Tibial nerve (tissue), 4 donors: ENCODE results near the gene GNG14. TPM values are rescaled to one million over a fixed set of nuclear protein-coding genes. Genes with fewer than 3 reads are reported as not detected.

Source experiments
- DNase-seq, 2 donors: peaks; one replicate each; pipeline ENCODE4 v3.0.0-alpha.2; 2019; ENCODE audit warnings: low spot score in 2 of 2
- H3K27ac ChIP-seq, 4 donors: fragments of 200-600 bp; sonication (generic) in 3 of 4; one replicate each; pipeline ENCODE4 v1.5.1; 2017 to 2019; ENCODE audit warnings: mild to moderate bottlenecking in 1 of 4
- H3K27me3 ChIP-seq, 2 donors: fragments of 200-600 bp; sonication (generic) in 1 of 2; one replicate each; pipeline versions ENCODE4 v1.5.1 to v1.6.0; 2017 to 2019
- H3K36me3 ChIP-seq, 3 donors: fragments of 200-600 bp; sonication (generic); one replicate each; pipeline ENCODE4 v1.5.1; 2018 to 2019
- H3K4me1 ChIP-seq, 4 donors: fragments of 200-600 bp; sonication (generic) in 3 of 4; one replicate each; pipeline ENCODE4 v1.5.1; 2017 to 2019
- H3K4me3 ChIP-seq, 4 donors: fragments of 200-600 bp; sonication (generic) in 3 of 4; one replicate each; pipeline ENCODE4 v1.5.1; 2017 to 2019; ENCODE audit warnings: mild to moderate bottlenecking in 1 of 4, moderate library complexity in 1 of 4
- H3K9me3 ChIP-seq, 4 donors: fragments of 200-600 bp; sonication (generic) in 3 of 4; one replicate each; pipeline ENCODE4 v1.5.1; 2017 to 2019
- CTCF ChIP-seq, 5 experiments: fragments of 200-600 bp in 3 of 5; fragments of 450-650 bp in 2 of 5; sonication (generic) in 3 of 5; IDR thresholded peaks; one replicate each; pipeline ENCODE4 v1.5.1; 2016 to 2019; ENCODE audit warnings: antibody characterized with exemption in 5 of 5, mild to moderate bottlenecking in 3 of 5, moderate library complexity in 2 of 5
- EP300 ChIP-seq, 2 donors: sonication (generic); formaldehyde crosslinking; IDR thresholded peaks; one replicate each; pipeline ENCODE4 v1.6.1; 2017; ENCODE audit warnings: antibody characterized with exemption in 2 of 2, mild to moderate bottlenecking in 1 of 2
- POLR2A ChIP-seq, 2 donors: fragments of 450-650 bp; IDR thresholded peaks; one replicate each; pipeline ENCODE4 v1.6.1; 2017; ENCODE audit warnings: antibody characterized with exemption in 2 of 2, mild to moderate bottlenecking in 2 of 2, moderate library complexity in 2 of 2
- WGBS, 2 donors: methylation state at CpG; one replicate each; pipeline ENCODE4 v1.1.5; 2018; 5-methylcytosine and 5-hydroxymethylcytosine counted together
- total RNA-seq, 4 donors: library from RNA; depleted of rRNA; stranded (reverse); fragments of >200 nt; gene quantifications; one replicate each; pipeline ENCODE4 v1.1.0, GENCODE V29; 2016

Gene GNG14
- total RNA-seq, 4 donors from 2014 or later: not detected

- DNase-seq: no peak
- H3K4me1 ChIP-seq: peaks cover 0 to 58% (median 33%) of the 10 kb centered on the region in 4 donors
- no peaks in the 10 kb centered on the region for H3K9me3 ChIP-seq
- H3K36me3 ChIP-seq: peaks cover 0 to 41% (median 10%) of the 10 kb centered on the region in 3 donors
- no peak for TF ChIP-seq POLR2A (IDR thresholded peaks at IDR 0.05)
- TF ChIP-seq EP300 (IDR thresholded peaks at IDR 0.05): no peak
- no peak for TF ChIP-seq CTCF (IDR thresholded peaks at IDR 0.05)
- peak overlapping the region in 1 of 4 donors; percentile 99 for H3K27ac ChIP-seq
- 72 to 89% methylated on average over 4 of the region's 4 CpGs for WGBS, 2 donors
- H3K27me3 ChIP-seq: no peaks in the 10 kb centered on the region
- H3K4me3 ChIP-seq: peak overlapping the region in 1 of 4 donors; percentile 72
Measured at GRCh38 chr19:12667731-12668302, 20.0 kb upstream of the GNG14 start.

GRCh38 chr19:12668346-12668745, 19.5 kb upstream of the GNG14 start:
- Histone ChIP-seq H3K4me3 (peak overlapping the region; percentile 69 to 83 (median 74)), H3K27ac (peak overlapping the region in 3 of 4 donors; percentile 91 to 99 (median 98)), H3K9me3 (no peaks in the 10 kb centered on the region), H3K27me3 (no peaks in the 10 kb centered on the region), H3K36me3 (peaks cover 0 to 41% (median 4%) of the 10 kb centered on the region in 3 donors), H3K4me1 (peaks cover 0 to 58% (median 33%) of the 10 kb centered on the region in 4 donors)
- TF ChIP-seq CTCF (IDR thresholded peaks at IDR 0.05) (no peak), POLR2A (IDR thresholded peaks at IDR 0.05) (no peak), EP300 (IDR thresholded peaks at IDR 0.05) (no peak)
- WGBS, 2 donors: 65 to 75% methylated on average over 8 of the region's 8 CpGs
- DNase-seq: no peak

- Histone ChIP-seq H3K36me3 (peaks cover 0 to 41% (median 0%) of the 10 kb centered on the region in 3 donors), H3K4me3 (peak overlapping the region; percentile 69 to 83 (median 74)), H3K9me3 (no peaks in the 10 kb centered on the region), H3K27me3 (no peaks in the 10 kb centered on the region), H3K4me1 (peaks cover 0 to 58% (median 33%) of the 10 kb centered on the region in 4 donors), H3K27ac (peak overlapping the region; percentile 91 to 99 (median 96))
- WGBS, 2 donors: 0 to 1% methylated on average over 17 to 21 of the region's 24 CpGs
- TF ChIP-seq POLR2A (IDR thresholded peaks at IDR 0.05) (no peak), CTCF (IDR thresholded peaks at IDR 0.05) (no peak), EP300 (IDR thresholded peaks at IDR 0.05) (no peak)
- peak; percentile 35 to 70 for DNase-seq
Measured at GRCh38 chr19:12668932-12669269, 18.9 kb upstream of the GNG14 start.

DNA sequence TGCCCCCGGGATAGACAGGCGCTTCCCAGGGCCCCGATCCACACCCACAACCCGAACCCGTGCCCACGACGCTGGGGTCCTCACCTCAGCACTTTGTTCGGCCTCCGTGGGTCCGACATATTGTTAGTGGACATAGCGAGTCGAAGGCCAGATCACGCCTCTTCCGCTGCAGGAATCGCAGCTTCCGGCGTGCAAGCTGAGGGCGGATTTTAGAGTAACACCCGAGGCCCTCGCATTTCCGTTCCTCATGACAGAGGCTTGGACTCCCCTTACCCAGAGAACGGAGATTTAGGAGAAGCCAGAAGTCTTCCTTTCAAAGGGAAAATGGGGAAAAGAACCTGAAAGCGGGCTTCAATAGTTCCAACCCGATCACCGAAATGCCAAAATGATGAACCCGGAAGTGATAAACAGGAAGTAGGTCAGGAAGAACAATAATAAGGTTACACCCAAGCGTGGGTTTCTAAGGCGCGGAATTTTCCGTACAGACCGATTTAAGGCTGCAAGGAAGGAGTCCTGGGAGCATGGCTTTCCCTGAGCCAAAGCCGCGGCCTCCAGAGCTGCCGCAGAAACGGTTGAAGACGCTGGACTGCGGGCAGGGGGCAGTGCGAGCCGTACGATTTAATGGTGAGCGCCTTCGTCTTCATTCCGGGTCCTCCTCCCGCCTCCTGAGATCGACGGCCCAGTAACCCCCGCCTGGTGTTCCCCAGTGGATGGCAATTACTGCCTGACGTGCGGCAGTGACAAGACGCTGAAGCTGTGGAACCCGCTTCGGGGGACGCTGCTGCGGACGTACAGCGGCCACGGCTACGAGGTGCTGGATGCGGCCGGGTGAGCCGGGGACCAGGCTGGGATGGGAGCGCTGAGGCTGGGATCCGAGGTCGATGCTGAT, 18.3 kb upstream of the GNG14 start:
- peak in 1 of 5 experiments; percentile 19 for TF ChIP-seq CTCF (IDR thresholded peaks at IDR 0.05)
- TF ChIP-seq EP300 (IDR thresholded peaks at IDR 0.05): peak; percentile 85
- peak in 1 of 2 donors; percentile 50 for TF ChIP-seq POLR2A (IDR thresholded peaks at IDR 0.05)
- Histone ChIP-seq H3K4me1 (peaks cover 0 to 54% (median 33%) of the 10 kb centered on the region in 4 donors), H3K36me3 (peaks cover 2 to 41% (median 3%) of the 10 kb centered on the region in 3 donors), H3K9me3 (no peaks in the 10 kb centered on the region), H3K27me3 (no peaks in the 10 kb centered on the region), H3K4me3 (peak overlapping the region; percentile 69 to 83 (median 74)), H3K27ac (peak overlapping the region; percentile 91 to 99 (median 96))
- peak; percentile 48 to 78 for DNase-seq
- 0 to 1% methylated on average over 55 to 57 of the region's 64 CpGs for WGBS, 2 donors
